Fibroblast of the conjunctiva (primary cell): ENCODE measurements around the gene TSPAN15.
"Not testable (repeated sequence)": the region's sequence is repeated elsewhere in the genome, so short reads cannot be mapped to it uniquely, and the experiment has no call there.

Experiments used
- DNase-seq: peaks from one replicate; pipeline ENCODE4 v3.0.0-alpha.2; 2010; ENCODE audit warnings: low read depth

Gene TSPAN15

DNA sequence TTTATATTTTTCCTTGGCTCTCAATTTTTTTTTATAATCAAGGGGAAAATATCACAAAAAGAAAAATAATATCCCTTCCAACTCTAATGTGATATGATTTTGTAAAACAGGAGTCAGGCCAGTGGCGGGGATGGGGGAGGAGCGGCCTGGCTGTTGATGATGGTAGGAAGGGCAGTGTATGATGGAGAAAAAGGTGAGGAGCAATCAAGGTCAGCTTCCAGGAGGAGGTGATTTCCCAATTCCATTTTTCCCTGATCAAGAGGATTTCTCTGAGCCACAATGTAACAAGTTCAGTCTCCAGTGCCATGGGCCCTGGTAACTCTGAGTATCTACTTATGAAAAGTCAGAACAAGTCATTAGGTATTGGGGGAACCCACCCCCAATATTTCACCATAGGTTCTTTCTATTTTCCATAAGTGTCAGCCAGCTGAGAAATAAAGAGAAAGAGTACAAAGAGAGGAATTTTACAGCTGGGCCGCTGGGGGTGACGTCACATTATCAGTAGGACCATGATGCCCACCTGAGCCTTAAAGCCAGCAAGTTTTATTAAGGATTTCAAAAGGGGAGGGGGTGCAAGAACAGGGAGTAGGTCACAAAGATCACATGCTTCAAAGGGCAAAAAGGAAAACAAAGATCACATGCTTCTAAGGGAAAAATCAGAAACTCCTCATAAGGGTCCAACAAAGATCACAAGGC lies 37.0 kb downstream of the TSPAN15 start:
- DNase-seq = not testable (repeated sequence)

DNA sequence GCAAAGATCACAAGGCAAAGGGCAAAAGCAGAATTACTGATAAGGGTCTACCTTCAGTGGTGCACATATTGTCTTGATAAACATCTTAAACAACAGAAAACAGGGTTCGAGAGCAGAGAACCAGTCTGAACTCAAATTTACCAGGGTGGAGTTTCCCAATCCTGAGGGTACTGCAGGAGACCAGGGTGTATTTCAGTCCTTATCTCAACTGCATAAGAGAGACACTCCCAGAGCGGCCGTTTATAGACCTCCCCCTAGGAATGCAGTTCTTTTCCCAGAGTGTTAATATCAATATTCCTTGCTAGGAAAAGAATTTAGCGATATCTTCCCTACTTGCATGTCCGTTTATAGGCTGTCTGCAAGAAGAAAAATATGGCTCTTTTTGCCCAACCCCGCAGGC lies 37.6 kb downstream of the TSPAN15 start:
- not testable (repeated sequence) for DNase-seq

DNA sequence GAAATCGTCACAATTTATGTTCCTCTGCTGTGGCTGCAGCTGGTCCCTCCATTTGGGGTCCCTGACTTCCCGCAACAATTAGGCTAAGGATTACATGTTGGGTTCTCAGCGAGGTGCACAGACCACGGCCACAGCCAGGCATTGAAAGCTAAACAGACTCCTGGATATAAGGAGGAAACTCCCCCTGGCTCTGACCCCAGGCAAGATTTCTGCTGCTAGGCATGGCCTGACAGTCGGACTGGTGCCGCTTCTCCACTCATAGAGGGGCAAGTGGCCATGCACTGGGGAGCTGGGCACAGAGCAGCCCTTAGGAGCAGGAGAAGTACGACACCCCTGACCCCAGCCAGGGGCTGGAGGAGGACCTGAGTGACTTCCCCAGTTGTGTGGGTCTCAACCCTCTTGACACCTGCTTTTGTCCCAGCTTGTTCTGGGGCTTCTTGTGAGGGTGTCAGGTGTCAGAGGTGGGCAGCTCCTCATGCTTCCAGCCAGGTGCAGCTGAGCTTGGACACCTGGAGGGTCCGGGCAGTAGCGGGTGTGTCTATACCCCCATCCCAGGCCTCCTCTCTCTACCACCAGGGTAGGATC lies 38.3 kb downstream of the TSPAN15 start:
- no peak for DNase-seq

- DNase-seq = no peak
Observed at GRCh38 chr10:69490876-69491275, 39.6 kb downstream of the TSPAN15 start.

- DNase-seq = no peak
Observed at GRCh38 chr10:69491611-69492010, 40.3 kb downstream of the TSPAN15 start.

DNA sequence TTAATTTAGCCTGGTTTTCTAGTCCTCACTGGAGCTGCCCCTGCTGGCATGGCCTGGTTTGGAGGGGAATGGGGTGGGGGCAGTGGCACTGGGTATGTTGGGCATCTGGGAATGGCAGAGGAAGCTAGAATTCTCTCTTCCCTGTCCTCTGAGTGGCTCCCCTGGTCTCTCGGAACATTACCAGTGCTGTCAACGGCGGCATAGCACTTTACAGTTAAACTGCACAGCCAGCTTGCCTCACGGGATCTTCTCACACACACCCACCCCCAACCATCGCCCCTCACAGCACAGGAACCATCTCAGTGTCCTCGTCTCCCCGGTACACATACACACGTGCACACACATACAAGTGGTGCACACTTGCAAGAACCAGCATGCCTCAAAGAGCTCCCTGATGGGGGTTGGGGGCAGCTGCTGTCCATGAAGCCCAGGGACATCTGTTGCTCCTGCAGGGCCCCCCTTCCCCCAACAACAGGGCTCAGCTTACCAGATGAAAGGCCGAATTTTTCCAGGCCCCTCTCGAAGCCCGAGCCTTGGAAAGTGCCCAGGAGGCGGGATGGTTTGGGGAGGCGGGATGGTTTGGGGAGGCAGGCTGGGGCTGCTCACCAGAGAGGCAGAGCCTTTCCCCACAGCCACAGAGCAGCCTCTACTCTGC lies 41.0 kb downstream of the TSPAN15 start:
- DNase-seq = no peak

- DNase-seq = no peak
Observed at GRCh38 chr10:69492746-69493462, 41.6 kb downstream of the TSPAN15 start.

DNA sequence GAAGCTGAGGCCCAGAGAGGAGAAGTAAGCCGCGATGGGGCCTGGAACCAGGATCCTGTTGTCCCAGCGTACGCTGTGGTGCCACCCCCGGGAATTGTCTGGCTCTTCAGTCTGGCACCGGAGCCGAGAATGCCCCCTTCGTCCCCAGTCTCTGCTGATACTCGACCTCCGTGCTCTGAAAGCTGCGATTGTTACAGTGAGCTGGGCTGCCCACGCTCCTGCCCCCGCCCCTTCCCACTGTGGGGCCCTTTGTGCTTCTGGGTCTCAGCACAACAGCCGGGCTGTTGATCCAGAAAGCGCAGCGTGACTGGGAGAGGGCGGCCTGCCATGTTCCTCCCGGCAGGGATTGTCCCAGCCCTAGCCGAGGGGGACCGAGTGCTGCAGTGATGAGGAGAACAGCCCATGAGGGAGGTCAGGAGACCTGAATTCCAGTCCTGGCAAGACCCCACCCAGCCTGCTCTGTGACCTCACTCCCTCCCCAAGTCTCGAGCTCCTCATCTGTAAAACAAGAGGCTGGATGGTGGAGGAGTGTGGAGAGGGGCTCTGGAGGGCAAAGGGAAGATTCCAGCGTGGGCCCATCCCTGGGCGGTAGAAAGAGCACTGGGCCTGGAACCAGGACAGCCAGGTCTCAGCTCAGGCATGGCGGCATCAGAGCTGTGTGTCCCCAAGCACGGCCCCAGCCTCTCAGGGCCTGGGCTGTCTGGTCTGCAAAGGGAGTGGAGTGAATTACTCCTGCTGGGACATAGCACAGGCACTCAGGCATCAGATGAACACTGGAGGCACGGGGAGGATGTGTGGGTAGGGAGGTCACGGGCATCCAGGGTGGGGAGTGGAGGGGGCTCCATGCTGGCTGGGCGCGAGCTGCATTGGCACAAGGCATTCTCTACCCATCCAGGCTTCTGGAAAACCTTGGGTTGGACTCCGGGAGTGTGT lies 43.6 kb downstream of the TSPAN15 start:
- no peak for DNase-seq

DNA sequence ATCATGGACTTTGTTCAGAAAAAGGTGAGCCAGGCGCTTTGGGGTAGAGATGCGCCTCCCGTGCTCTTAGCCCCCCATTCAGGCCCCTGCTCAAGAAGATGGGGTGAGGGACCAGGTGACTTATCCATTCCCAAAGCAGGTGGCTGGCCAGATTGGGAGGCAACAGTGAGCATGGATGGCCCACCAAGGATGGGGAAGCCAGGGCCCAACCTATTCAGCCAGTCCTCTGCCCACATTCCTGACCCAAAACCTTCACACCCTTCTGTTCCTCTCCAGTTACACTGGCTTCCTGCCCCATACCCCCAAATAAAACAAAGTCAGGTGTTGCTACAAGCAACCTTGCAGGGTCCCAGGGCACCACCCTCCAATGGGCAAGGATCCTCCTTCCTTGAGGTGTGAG lies 44.4 kb downstream of the TSPAN15 start:
- no peak for DNase-seq

- DNase-seq = no peak
Observed at GRCh38 chr10:69496352-69497230, 45.3 kb downstream of the TSPAN15 start.

DNA sequence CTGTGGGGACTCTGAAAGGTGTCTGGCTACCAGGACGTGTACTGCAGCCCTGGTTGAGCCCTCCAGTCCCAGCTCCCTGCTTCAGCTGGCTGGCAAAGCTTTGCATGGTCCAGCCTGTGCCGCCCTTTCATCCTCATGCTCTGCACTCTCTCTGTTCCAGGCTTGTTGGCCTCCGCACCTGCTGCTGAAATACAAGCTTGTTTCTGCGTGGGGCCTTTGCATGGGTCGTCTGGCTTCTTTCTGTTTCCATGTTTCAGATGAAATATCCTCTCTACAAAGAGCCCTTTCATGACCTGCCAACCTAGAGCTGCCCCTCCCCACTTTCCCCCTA lies 45.9 kb downstream of the TSPAN15 start:
- no peak for DNase-seq

DNA sequence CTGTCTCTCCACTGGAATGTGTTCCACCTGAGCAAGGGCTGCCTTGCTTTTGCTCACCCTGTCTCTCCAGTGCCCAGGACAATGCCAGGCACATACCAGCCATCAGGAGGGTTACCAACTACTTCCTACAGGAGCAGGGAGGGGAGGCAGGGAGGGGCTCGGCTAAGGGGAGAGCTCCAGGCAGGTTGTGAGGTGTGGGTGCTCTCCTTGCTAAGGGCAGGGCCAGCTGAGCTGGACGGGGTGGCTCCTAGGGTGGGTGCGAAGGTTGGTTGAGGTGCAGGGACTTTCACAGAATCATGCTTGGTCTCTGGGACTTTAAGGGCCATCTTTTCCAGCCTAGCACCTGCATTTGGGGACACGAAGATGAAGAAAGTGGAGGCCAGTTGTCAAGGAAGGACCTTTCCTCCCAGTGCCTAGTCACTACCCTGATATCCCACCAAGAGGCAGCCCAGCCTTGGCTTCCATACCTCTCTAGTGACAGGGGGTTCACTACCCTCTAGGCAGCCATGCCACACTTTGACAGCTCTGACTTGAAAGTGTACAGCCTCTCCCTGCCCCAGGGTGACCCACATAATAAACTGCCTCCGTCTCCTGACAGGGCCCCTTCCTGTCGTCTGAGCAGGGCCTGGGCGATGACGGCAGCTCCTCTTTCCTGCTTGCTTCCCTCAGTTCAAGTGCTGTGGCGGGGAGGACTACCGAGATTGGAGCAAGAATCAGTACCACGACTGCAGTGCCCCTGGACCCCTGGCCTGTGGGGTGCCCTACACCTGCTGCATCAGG lies 46.5 kb downstream of the TSPAN15 start:
- DNase-seq = no peak

DNA sequence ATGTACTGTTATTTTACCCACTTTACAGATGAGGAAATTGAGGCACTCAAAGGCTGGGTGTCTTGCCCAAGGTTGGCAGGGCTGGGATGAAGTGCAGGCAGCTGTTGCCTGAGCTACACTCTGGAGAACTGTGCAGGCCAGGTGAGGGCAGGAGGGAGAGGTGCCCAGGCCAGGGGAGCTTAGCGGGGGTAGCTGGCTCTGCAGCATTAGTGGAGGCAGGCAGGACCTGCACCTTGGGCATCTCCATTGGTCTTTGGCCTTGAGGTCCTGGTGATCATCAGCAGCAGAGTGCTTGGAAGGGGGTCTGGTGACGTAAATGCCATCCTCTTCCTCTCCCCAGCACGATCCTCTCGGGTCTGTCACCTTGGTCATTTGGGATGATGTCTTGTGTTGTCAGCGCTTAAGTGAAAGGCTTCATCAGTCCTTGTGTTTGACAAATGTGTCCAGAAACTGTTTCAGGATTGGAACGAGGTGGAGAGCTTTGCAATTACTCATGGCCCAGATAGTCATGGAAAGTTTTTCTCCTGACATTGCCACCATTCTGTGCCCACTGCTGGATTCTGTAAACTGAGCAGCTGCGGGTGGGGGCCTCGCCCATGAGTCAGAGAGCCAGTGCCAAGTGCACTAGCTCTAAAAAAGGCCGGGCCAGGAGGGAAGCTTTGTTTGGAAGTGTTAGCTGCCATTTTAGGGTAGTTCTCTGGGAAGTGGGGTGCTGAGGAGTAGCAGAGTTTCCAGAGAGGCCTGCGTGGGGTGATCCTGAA lies 47.6 kb downstream of the TSPAN15 start:
- DNase-seq = no peak

GRCh38 chr10:69499726-69500689 lies 48.7 kb downstream of the TSPAN15 start:
- no peak for DNase-seq

GRCh38 chr10:69500864-69501468 lies 49.7 kb downstream of the TSPAN15 start:
- DNase-seq = no peak

- DNase-seq = no peak
Observed at GRCh38 chr10:69501657-69502056, 50.4 kb downstream of the TSPAN15 start.

- no peak for DNase-seq
Observed at GRCh38 chr10:69502589-69502988, 51.3 kb downstream of the TSPAN15 start.
